Endothelial cell of umbilical vein (primary cell): Measurements from ENCODE around the gene FAM193B. TPM values are rescaled to one million over a fixed set of nuclear protein-coding genes. Genes with fewer than 3 reads are reported as not detected.

Experiments
- BruUV-seq: library from RNA; stranded (reverse); fragments of 400-500 nt; replicated peaks from 2 replicates; lab custom pipeline; 2021; lab: Mats Ljungman, UMichigan
- CTCF ChIA-PET: fragments of 300-600, 350-600 bp; sonication (Branson Sonifier 250); formaldehyde crosslinking; loops from one replicate; lab custom pipeline; 2021; ENCODE audit warnings: antibody characterized with exemption, inconsistent platforms; lab: Charles Lee
- POLR2A ChIA-PET: fragments of 300-600, 350-600 bp; sonication (Branson Sonifier 250); formaldehyde crosslinking; loops from one replicate; lab custom pipeline; 2021; ENCODE audit warnings: antibody characterized with exemption, inconsistent platforms; lab: Charles Lee
- DNase-seq: peaks from one replicate; pipeline ENCODE4 v3.0.0-alpha.2; 2011; ENCODE audit warnings: low read depth, low spot score
- FAIRE-seq: peaks from 2 replicates; lab custom pipeline; 2011; peaks lifted over from hg19 to GRCh38; lab: Jason Lieb, UNC
- H2AFZ ChIP-seq: 2 replicates; pipeline ENCODE4 v1.6.0; 2012; ENCODE audit warnings: low read depth, low read length, control low read depth, inconsistent platforms
- H3K27ac ChIP-seq: 2 replicates; pipeline ENCODE4 v1.5.1; 2011; ENCODE audit warnings: low read depth, mild to moderate bottlenecking, control low read depth, low read length, moderate library complexity; ENCODE audit not compliant: insufficient read depth
- H3K27me3 ChIP-seq, 2 experiments: 2 replicates each; pipeline versions ENCODE4 v1.6.0 to v1.6.1; 2011; ENCODE audit warnings: low read length in 2 of 2, mixed read lengths in 1 of 2; ENCODE audit not compliant: control insufficient read depth in 2 of 2, insufficient read depth in 2 of 2
- H3K36me3 ChIP-seq, 2 experiments: 2 replicates in 1 of 2; 3 replicates in 1 of 2; pipeline ENCODE4 v1.5.1; 2011; ENCODE audit warnings: low read length in 2 of 2, mild to moderate bottlenecking in 1 of 2, moderate library complexity in 1 of 2; ENCODE audit not compliant: control insufficient read depth in 2 of 2, insufficient read depth in 2 of 2; ENCODE audit errors: extremely low read depth in 1 of 2
- H3K4me1 ChIP-seq: 3 replicates; pipeline ENCODE4 v1.5.1; 2011; ENCODE audit warnings: mild to moderate bottlenecking, low read length; ENCODE audit not compliant: control insufficient read depth, insufficient read depth; ENCODE audit errors: extremely low read depth
- H3K4me2 ChIP-seq: 2 replicates; pipeline ENCODE4 v1.6.1; 2011; ENCODE audit warnings: low read length, control low read depth, mixed read lengths; ENCODE audit not compliant: insufficient read depth
- H3K4me3 ChIP-seq, 3 experiments: fragments of 200-600 bp in 1 of 3; sonication (generic), shearing (Covaris generic) in 1 of 3; replicated peaks in 1 of 3; 2 replicates each; pipeline ENCODE4 v1.5.1; 2011 to 2016; ENCODE audit warnings: control low read depth in 3 of 3, low read length in 3 of 3, mild to moderate bottlenecking in 2 of 3, inconsistent platforms in 1 of 3, low read depth in 1 of 3, moderate library complexity in 1 of 3; ENCODE audit not compliant: insufficient read depth in 1 of 3
- H3K79me2 ChIP-seq: 2 replicates; pipeline ENCODE4 v1.6.0; 2012; ENCODE audit warnings: low read length, inconsistent platforms; ENCODE audit not compliant: control insufficient read depth, insufficient read depth
- H3K9ac ChIP-seq: replicated peaks from 2 replicates; pipeline ENCODE3; 2011; ENCODE audit warnings: low read length, control low read depth; ENCODE audit not compliant: insufficient read depth; ENCODE audit errors: extremely low read depth
- H3K9me1 ChIP-seq: replicated peaks from 3 replicates; pipeline ENCODE4 v1.6.0; 2011; ENCODE audit warnings: mild to moderate bottlenecking, low read length; ENCODE audit not compliant: control insufficient read depth, insufficient read depth; ENCODE audit errors: extremely low read depth
- H3K9me3 ChIP-seq: replicated peaks from 2 replicates; pipeline ENCODE4 v1.5.1; 2012; ENCODE audit warnings: low read length, inconsistent platforms; ENCODE audit not compliant: control insufficient read depth, insufficient read depth
- H4K20me1 ChIP-seq: replicated peaks from 2 replicates; pipeline ENCODE3; 2011; ENCODE audit warnings: mild to moderate bottlenecking, low read length; ENCODE audit not compliant: control insufficient read depth, insufficient read depth; ENCODE audit errors: extremely low read depth
- EZH2 ChIP-seq: IDR thresholded peaks from 2 replicates; pipeline ENCODE4 v1.6.1; 2012; ENCODE audit warnings: borderline replicate concordance, low read depth, mild to moderate bottlenecking, moderate library complexity, low read length, inconsistent platforms; ENCODE audit not compliant: severe bottlenecking
- FOS ChIP-seq: IDR thresholded peaks from 2 replicates; pipeline ENCODE4 v1.6.1; 2011; ENCODE audit warnings: mild to moderate bottlenecking, low read length, moderate library complexity, borderline replicate concordance; ENCODE audit not compliant: insufficient read depth
- GATA2 ChIP-seq: IDR thresholded peaks from 2 replicates; pipeline ENCODE4 v1.7.0; 2011; ENCODE audit warnings: low read depth, mild to moderate bottlenecking, moderate library complexity, mixed read lengths, low read length; ENCODE audit not compliant: insufficient read length, insufficient read depth
- JUN ChIP-seq: IDR thresholded peaks from 2 replicates; pipeline ENCODE4 v1.6.1; 2011; ENCODE audit warnings: borderline replicate concordance, low read depth; ENCODE audit not compliant: insufficient read length, insufficient read depth
- MAX ChIP-seq: IDR thresholded peaks from 2 replicates; pipeline ENCODE4 v1.6.1; 2011; ENCODE audit not compliant: insufficient read depth, insufficient read length
- MYC ChIP-seq: IDR thresholded peaks from one replicate; pipeline ENCODE4 v1.6.1; 2011; ENCODE audit warnings: mild to moderate bottlenecking, low read depth, low read length
- POLR2A ChIP-seq: IDR thresholded peaks from 2 replicates; pipeline ENCODE4 v1.6.1; 2012; ENCODE audit warnings: low read depth, mild to moderate bottlenecking, control low read depth, low read length
- POLR2AphosphoS5 ChIP-seq: IDR thresholded peaks from 2 replicates; pipeline ENCODE4 v1.6.1; 2012; ENCODE audit warnings: low read depth, mild to moderate bottlenecking, control low read depth, low read length, moderate library complexity; ENCODE audit not compliant: insufficient read depth
- dilution Hi-C: fragments of 300-500 bp; cut with MboI; formaldehyde crosslinking; loops from one replicate; pipeline ENCODE4 v1.15.0; 2019; ENCODE audit warnings: low sequenced_read_pairs; ENCODE audit not compliant: extremely low pct_ligation_motif_present
- intact Hi-C: fragments of 100-400 bp; cut with micrococcal nuclease; formaldehyde crosslinking; loops from one replicate; pipeline ENCODE4 v1.10.0; 2022
- polyA plus RNA-seq, 4 experiments: library from polyadenylated mRNA; depleted of rRNA in 3 of 4; stranded (reverse) in 3 of 4; unstranded in 1 of 4; fragments of >200 nt; gene quantifications; 2 replicates each; pipeline versions ENCODE4 v1.2.1 to v1.2.3, GENCODE V29; 2011 to 2012; ENCODE audit warnings: missing spikeins in 1 of 4
- total RNA-seq: library from RNA; stranded (reverse); gene quantifications from 2 replicates; pipeline ENCODE4 v1.2.3, GENCODE V29; 2021
- TF ChIP-seq, protein P1 (sequence below), 2 donors: IDR thresholded peaks; 1 replicate in 1 of 2; 2 replicates in 1 of 2; pipeline ENCODE4 v1.5.1; 2011; ENCODE audit warnings: low read length in 2 of 2, mild to moderate bottlenecking in 2 of 2, moderate library complexity in 2 of 2, control low read depth in 1 of 2, inconsistent platforms in 1 of 2, low read depth in 1 of 2; ENCODE audit not compliant: insufficient read depth in 1 of 2; ENCODE audit errors: extremely low read depth in 1 of 2

FAM193B gene
- total and polyA plus RNA-seq, 2 donors (not counting 3 experiments of a cell fraction or from before 2014, with no cell fraction given) = 57.9 to 75.7 TPM

DNA sequence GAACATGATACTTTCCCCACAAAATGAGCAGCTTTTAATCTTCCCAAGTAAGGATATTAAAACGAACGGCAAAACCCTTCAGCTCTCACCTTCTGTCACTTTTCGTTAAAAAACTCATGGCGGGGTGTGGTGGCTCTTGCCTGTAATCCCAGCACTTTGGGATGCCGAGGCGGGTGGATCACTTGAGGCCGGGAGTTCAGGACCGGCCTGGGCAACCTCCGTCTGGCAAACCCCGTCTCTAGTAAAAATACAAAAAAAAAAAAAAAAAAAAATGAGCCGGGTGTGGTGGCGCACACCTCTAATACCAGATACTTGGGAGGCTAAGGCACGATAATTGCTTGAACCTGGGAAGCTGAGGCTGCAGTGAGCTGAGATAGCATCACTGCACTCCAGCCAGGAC lies 38.5 kb upstream of the FAM193B start:
- TF ChIP-seq GATA2 = no peak
- TF ChIP-seq FOS = no peak
- no peak for TF ChIP-seq POLR2AphosphoS5
- TF ChIP-seq POLR2A = no peak
- TF ChIP-seq MYC = no peak
- no peak for TF ChIP-seq JUN
- TF ChIP-seq MAX = no peak
- no peak for TF ChIP-seq EZH2
- TF ChIP-seq, protein P1, sequence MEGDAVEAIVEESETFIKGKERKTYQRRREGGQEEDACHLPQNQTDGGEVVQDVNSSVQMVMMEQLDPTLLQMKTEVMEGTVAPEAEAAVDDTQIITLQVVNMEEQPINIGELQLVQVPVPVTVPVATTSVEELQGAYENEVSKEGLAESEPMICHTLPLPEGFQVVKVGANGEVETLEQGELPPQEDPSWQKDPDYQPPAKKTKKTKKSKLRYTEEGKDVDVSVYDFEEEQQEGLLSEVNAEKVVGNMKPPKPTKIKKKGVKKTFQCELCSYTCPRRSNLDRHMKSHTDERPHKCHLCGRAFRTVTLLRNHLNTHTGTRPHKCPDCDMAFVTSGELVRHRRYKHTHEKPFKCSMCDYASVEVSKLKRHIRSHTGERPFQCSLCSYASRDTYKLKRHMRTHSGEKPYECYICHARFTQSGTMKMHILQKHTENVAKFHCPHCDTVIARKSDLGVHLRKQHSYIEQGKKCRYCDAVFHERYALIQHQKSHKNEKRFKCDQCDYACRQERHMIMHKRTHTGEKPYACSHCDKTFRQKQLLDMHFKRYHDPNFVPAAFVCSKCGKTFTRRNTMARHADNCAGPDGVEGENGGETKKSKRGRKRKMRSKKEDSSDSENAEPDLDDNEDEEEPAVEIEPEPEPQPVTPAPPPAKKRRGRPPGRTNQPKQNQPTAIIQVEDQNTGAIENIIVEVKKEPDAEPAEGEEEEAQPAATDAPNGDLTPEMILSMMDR (IDR thresholded peaks at IDR 0.05; ENCODE audit: extremely low read depth in 1 of 2, insufficient read depth in 1 of 2, low read depth in 1 of 2, low read length in 2 of 2) = no peak
- H3K36me3 ChIP-seq = peaks cover 16 to 33% of the 10 kb centered on the region in 2 experiments
- intact Hi-C loops (loop anchor here (1.0 to 10.0 kb wide), 4 partner anchors 7 to 1208 kb away; partner anchors contain the start of genes B4GALT7, FAM193B, HIGD2A and NOP16), dilution Hi-C loops (no loop called here)
- no peaks in the 10 kb centered on the region for H3K9me3 ChIP-seq
- no peaks in the 10 kb centered on the region for H3K9me1 ChIP-seq
- ChIA-PET CTCF (interaction anchor here (1.4 to 3.2 kb wide), 2 partner anchors 14 to 32 kb away, joined by 5 to 15 read pairs; no protein-coding TSS in a partner anchor), POLR2A (interaction anchor here (0.6 kb wide), 1 partner anchor 47 kb away, joined by 3 read pairs; no protein-coding TSS in a partner anchor)
- DNase-seq (no peak), FAIRE-seq (no peak)
- peaks cover 13 to 28% of the 10 kb centered on the region in 2 experiments for H3K27me3 ChIP-seq
- no peak overlapping the region for H2AFZ ChIP-seq
- H3K4me1 ChIP-seq = peaks cover 9% of the 10 kb centered on the region
- H3K9ac ChIP-seq = peak overlapping the region; percentile 91
- peak overlapping the region; percentile 72 to 92 (median 90) for H3K4me3 ChIP-seq
- H3K79me2 ChIP-seq = peaks cover 23% of the 10 kb centered on the region
- peak overlapping the region; percentile 64 for H3K27ac ChIP-seq
- H3K4me2 ChIP-seq = peak overlapping the region; percentile 65
- BruUV-seq = no TSS peak
- no peaks in the 10 kb centered on the region for H4K20me1 ChIP-seq
